Activated T-cell treated with anti-CD3 and anti-CD28 coated beads, Interleukin-2, amount 50 U/mL, for 24 hours (primary cell): ENCODE results near the gene ELL.
A peak's percentile ranks its signal among the peaks of the same experiment; 100 is the strongest.

Source experiments
- DNase-seq: peaks from one replicate; pipeline ENCODE4 v3.0.0-alpha.2; 2020
- H3K27ac Mint-ChIP-seq: 2 replicates; pipeline ENCODE4 v1.8.0; 2020; ENCODE audit warnings: mild to moderate bottlenecking, mixed read lengths
- H3K27me3 Mint-ChIP-seq: 2 replicates; pipeline ENCODE4 v1.8.0; 2020; ENCODE audit warnings: mixed read lengths
- H3K36me3 Mint-ChIP-seq: 2 replicates; pipeline ENCODE4 v1.8.0; 2020; ENCODE audit warnings: low read depth, mixed read lengths
- H3K4me1 Mint-ChIP-seq: 2 replicates; pipeline ENCODE4 v1.8.0; 2020; ENCODE audit warnings: low read depth, mixed read lengths
- H3K4me3 Mint-ChIP-seq: 2 replicates; pipeline ENCODE4 v1.8.0; 2020; ENCODE audit warnings: mild to moderate bottlenecking, moderate library complexity, mixed read lengths
- H3K9me3 Mint-ChIP-seq: 2 replicates; pipeline ENCODE4 v1.8.0; 2020; ENCODE audit warnings: mixed read lengths

Gene ELL

GRCh38 chr19:18521692-18522123, at the start of gene ELL:
Gene ELL (minus strand): TSS chr19:18522070. CDS start chr19:18522055, 15 bp downstream.
- Mint-ChIP-seq H3K36me3 (peaks cover 7% of the 10 kb centered on the region), H3K27me3 (no peaks in the 10 kb centered on the region), H3K4me3 (peak within 1 kb of the TSS; percentile 82), H3K9me3 (no peaks in the 10 kb centered on the region), H3K4me1 (peaks cover 19% of the 10 kb centered on the region), H3K27ac (peak within 1 kb of the TSS; percentile 97)
- DNase-seq, result no peak

GRCh38 chr19:18568367-18568766, 46.5 kb upstream of the ELL start:
- Mint-ChIP-seq H3K36me3 (peaks cover 88% of the 10 kb centered on the region), H3K4me3 (no peak overlapping the region), H3K9me3 (no peaks in the 10 kb centered on the region), H3K4me1 (peaks cover 14% of the 10 kb centered on the region), H3K27ac (no peak overlapping the region), H3K27me3 (no peaks in the 10 kb centered on the region)
- DNase-seq, result no peak

- no peak for DNase-seq
- H3K36me3 Mint-ChIP-seq, result peaks cover 88% of the 10 kb centered on the region
- no peaks in the 10 kb centered on the region for H3K9me3 Mint-ChIP-seq
- no peak overlapping the region for H3K4me3 Mint-ChIP-seq
- H3K27ac Mint-ChIP-seq, result no peak overlapping the region
- no peaks in the 10 kb centered on the region for H3K27me3 Mint-ChIP-seq
- H3K4me1 Mint-ChIP-seq, result peaks cover 4% of the 10 kb centered on the region
These were observed 45.1 kb upstream of the ELL start for GRCh38 chr19:18566953-18567352.

- no peak for DNase-seq
- Mint-ChIP-seq H3K27ac (peak overlapping the region; percentile 56), H3K27me3 (no peaks in the 10 kb centered on the region), H3K4me1 (peaks cover 22% of the 10 kb centered on the region), H3K4me3 (no peak overlapping the region), H3K36me3 (peaks cover 82% of the 10 kb centered on the region), H3K9me3 (no peaks in the 10 kb centered on the region)
These were observed 40.2 kb upstream of the ELL start for GRCh38 chr19:18562086-18562485.

GRCh38 chr19:18559685-18560084, 37.8 kb upstream of the ELL start:
- no peak for DNase-seq
- Mint-ChIP-seq H3K4me3 (peak overlapping the region; percentile 85), H3K9me3 (no peaks in the 10 kb centered on the region), H3K36me3 (peaks cover 61% of the 10 kb centered on the region), H3K27ac (peak overlapping the region; percentile 97), H3K4me1 (peaks cover 22% of the 10 kb centered on the region), H3K27me3 (no peaks in the 10 kb centered on the region)

GRCh38 chr19:18558604-18559003, 36.7 kb upstream of the ELL start:
- H3K27ac Mint-ChIP-seq, result peak overlapping the region; percentile 97
- no peak for DNase-seq
- peaks cover 22% of the 10 kb centered on the region for H3K4me1 Mint-ChIP-seq
- no peaks in the 10 kb centered on the region for H3K27me3 Mint-ChIP-seq
- peak overlapping the region; percentile 85 for H3K4me3 Mint-ChIP-seq
- H3K36me3 Mint-ChIP-seq, result peaks cover 50% of the 10 kb centered on the region
- no peaks in the 10 kb centered on the region for H3K9me3 Mint-ChIP-seq

GRCh38 chr19:18558202-18558555, 36.3 kb upstream of the ELL start:
- Mint-ChIP-seq H3K27ac (peak overlapping the region; percentile 97), H3K4me3 (peak overlapping the region; percentile 85), H3K27me3 (no peaks in the 10 kb centered on the region), H3K9me3 (no peaks in the 10 kb centered on the region), H3K36me3 (peaks cover 46% of the 10 kb centered on the region), H3K4me1 (peaks cover 22% of the 10 kb centered on the region)
- no peak for DNase-seq

GRCh38 chr19:18557411-18558201, 35.7 kb upstream of the ELL start, which contains the start of gene KXD1:
Gene KXD1 (plus strand): TSS chr19:18557870. CDS start chr19:18562057, 4,187 bp downstream.
- Mint-ChIP-seq H3K9me3 (no peaks in the 10 kb centered on the region), H3K27ac (peak within 1 kb of the TSS; percentile 97), H3K4me1 (peaks cover 22% of the 10 kb centered on the region), H3K27me3 (no peaks in the 10 kb centered on the region), H3K4me3 (peak within 1 kb of the TSS; percentile 85), H3K36me3 (peaks cover 40% of the 10 kb centered on the region)
- DNase-seq, result peak; percentile 95

GRCh38 chr19:18551631-18552030, 29.8 kb upstream of the ELL start:
- no peak overlapping the region for H3K27ac Mint-ChIP-seq
- no peak overlapping the region for H3K4me3 Mint-ChIP-seq
- H3K36me3 Mint-ChIP-seq, result no peaks in the 10 kb centered on the region
- H3K27me3 Mint-ChIP-seq, result no peaks in the 10 kb centered on the region
- no peaks in the 10 kb centered on the region for H3K4me1 Mint-ChIP-seq
- no peaks in the 10 kb centered on the region for H3K9me3 Mint-ChIP-seq
- DNase-seq, result no peak

GRCh38 chr19:18543814-18544475, 22.1 kb upstream of the ELL start:
- no peaks in the 10 kb centered on the region for H3K9me3 Mint-ChIP-seq
- H3K4me1 Mint-ChIP-seq, result peaks cover 27% of the 10 kb centered on the region
- H3K4me3 Mint-ChIP-seq, result peak overlapping the region; percentile 85
- no peaks in the 10 kb centered on the region for H3K27me3 Mint-ChIP-seq
- H3K27ac Mint-ChIP-seq, result peak overlapping the region; percentile 96
- DNase-seq, result peak; percentile 77
- peaks cover 32% of the 10 kb centered on the region for H3K36me3 Mint-ChIP-seq

GRCh38 chr19:18542941-18543813, 21.3 kb upstream of the ELL start, which contains the start of gene FKBP8:
Gene FKBP8 (minus strand): TSS chr19:18543573. CDS start chr19:18541970, 1,603 bp downstream.
- H3K36me3 Mint-ChIP-seq, result peaks cover 38% of the 10 kb centered on the region
- H3K27ac Mint-ChIP-seq, result peak within 1 kb of the TSS; percentile 96

GRCh38 chr19:18541992-18542940, 20.4 kb upstream of the ELL start:
- Mint-ChIP-seq H3K4me1 (peaks cover 27% of the 10 kb centered on the region), H3K9me3 (no peaks in the 10 kb centered on the region), H3K27ac (peak overlapping the region; percentile 93), H3K4me3 (peak overlapping the region; percentile 89), H3K36me3 (peaks cover 47% of the 10 kb centered on the region), H3K27me3 (no peaks in the 10 kb centered on the region)
- DNase-seq, result peak; percentile 48

More at GRCh38 chr19:18542941-18543813, 21.3 kb upstream of the ELL start, which contains the start of gene FKBP8:
- peaks cover 27% of the 10 kb centered on the region for H3K4me1 Mint-ChIP-seq
- peak within 1 kb of the TSS; percentile 89 for H3K4me3 Mint-ChIP-seq
- peak; percentile 96 for DNase-seq
- H3K27me3 Mint-ChIP-seq, result no peaks in the 10 kb centered on the region
- no peaks in the 10 kb centered on the region for H3K9me3 Mint-ChIP-seq

- Mint-ChIP-seq H3K9me3 (no peaks in the 10 kb centered on the region), H3K27me3 (no peaks in the 10 kb centered on the region), H3K4me1 (peaks cover 27% of the 10 kb centered on the region), H3K27ac (peak overlapping the region; percentile 93), H3K4me3 (peak overlapping the region; percentile 89), H3K36me3 (peaks cover 56% of the 10 kb centered on the region)
- no peak for DNase-seq
These were observed 19.6 kb upstream of the ELL start for GRCh38 chr19:18541258-18541991.
